Cortex of kidney (tissue), 1 donor: ENCODE measurements around the gene MFAP3L.

ENCODE experiments used
- DNase-seq: peaks from one replicate; lab custom pipeline; 2025; lab: John Stamatoyannopoulos, UW

The MFAP3L gene

GRCh38 chr4:169941141-169941540 is 85.1 kb downstream of the MFAP3L start:
- no peak for DNase-seq

DNA sequence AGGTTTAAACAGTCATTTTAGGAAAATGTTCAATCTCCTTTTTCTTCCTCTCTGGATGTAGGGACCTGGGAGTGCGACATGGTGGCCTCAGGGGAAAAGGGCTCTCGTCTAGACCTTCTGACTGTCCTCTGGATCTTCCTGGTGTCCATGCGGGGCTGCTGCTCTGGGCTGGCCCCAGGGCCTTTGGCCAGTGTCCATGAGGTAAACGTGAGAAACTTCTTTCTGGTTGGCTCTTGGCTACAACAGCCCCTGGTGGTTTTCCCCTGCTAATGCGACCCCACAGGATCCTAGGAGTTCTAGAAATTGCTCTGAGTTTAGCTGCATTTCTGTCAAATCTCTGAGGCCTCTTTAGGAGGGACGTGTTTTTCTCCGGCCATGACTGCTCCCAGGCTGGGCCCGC is 85.7 kb downstream of the MFAP3L start:
- DNase-seq = no peak
